Liver (tissue), 3 donors: ENCODE data around the gene IGFALS.

Experiments used
- EGR1 ChIP-seq, 2 donors: IDR thresholded peaks; 2 replicates each; pipeline ENCODE4 v1.6.1; 2016 to 2018; ENCODE audit warnings: antibody characterized with exemption in 2 of 2, low read depth in 2 of 2
- JUND ChIP-seq, 2 donors: IDR thresholded peaks; 2 replicates each; pipeline ENCODE4 v1.6.1; 2016; ENCODE audit warnings: antibody characterized with exemption in 2 of 2
- NR2F2 ChIP-seq: IDR thresholded peaks from 2 replicates; pipeline ENCODE4 v1.6.1; 2016; ENCODE audit warnings: antibody characterized with exemption
- RXRA ChIP-seq, 2 donors: IDR thresholded peaks; 2 replicates each; pipeline ENCODE4 v1.6.1; 2017 to 2018; ENCODE audit warnings: antibody characterized with exemption in 2 of 2, mild to moderate bottlenecking in 1 of 2
- SP1 ChIP-seq: IDR thresholded peaks from 2 replicates; pipeline ENCODE4 v1.6.1; 2018; ENCODE audit warnings: antibody characterized with exemption, mild to moderate bottlenecking
- YY1 ChIP-seq: IDR thresholded peaks from 2 replicates; pipeline ENCODE4 v1.6.1; 2016; ENCODE audit warnings: antibody characterized with exemption, mild to moderate bottlenecking
- TF ChIP-seq, protein P1 (sequence below): fragments of 150-350 bp; IDR thresholded peaks from 2 replicates; pipeline ENCODE4 v1.5.1; 2017; ENCODE audit warnings: improper control_type of control experiment, low read depth, low read length; ENCODE audit not compliant: missing input control
- TF ChIP-seq, protein P2 (sequence below): IDR thresholded peaks from 2 replicates; pipeline ENCODE4 v1.6.1; 2016; ENCODE audit warnings: antibody characterized with exemption, mild to moderate bottlenecking
- TF ChIP-seq, protein P3 (sequence below): IDR thresholded peaks from 2 replicates; pipeline ENCODE4 v1.6.1; 2016; ENCODE audit warnings: antibody characterized with exemption
- donor health status: healthy.
- donor health status: healthy.

DNA sequence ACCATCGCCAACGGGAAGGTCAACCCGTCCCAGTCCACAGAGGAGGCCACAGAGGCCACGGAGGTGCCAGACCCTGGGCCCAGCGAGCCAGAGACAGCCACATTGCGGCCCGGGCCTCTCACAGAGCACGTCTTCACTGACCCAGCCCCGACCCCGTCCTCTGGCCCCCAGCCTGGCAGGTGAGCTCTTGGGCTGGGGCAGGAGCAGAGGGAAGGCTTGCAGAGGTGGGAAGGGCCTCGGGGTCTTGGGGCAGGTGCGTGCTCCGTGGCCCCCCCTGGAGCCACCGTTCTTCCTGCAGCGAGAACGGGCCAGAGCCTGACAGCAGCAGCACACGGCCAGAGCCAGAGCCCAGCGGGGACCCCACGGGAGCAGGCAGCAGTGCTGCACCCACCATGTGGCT, 27.3 kb downstream of the IGFALS start:
- TF ChIP-seq, protein P1, sequence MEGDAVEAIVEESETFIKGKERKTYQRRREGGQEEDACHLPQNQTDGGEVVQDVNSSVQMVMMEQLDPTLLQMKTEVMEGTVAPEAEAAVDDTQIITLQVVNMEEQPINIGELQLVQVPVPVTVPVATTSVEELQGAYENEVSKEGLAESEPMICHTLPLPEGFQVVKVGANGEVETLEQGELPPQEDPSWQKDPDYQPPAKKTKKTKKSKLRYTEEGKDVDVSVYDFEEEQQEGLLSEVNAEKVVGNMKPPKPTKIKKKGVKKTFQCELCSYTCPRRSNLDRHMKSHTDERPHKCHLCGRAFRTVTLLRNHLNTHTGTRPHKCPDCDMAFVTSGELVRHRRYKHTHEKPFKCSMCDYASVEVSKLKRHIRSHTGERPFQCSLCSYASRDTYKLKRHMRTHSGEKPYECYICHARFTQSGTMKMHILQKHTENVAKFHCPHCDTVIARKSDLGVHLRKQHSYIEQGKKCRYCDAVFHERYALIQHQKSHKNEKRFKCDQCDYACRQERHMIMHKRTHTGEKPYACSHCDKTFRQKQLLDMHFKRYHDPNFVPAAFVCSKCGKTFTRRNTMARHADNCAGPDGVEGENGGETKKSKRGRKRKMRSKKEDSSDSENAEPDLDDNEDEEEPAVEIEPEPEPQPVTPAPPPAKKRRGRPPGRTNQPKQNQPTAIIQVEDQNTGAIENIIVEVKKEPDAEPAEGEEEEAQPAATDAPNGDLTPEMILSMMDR = no peak
- no peak for TF ChIP-seq NR2F2
- TF ChIP-seq JUND (IDR thresholded peaks at IDR 0.05) = no peak
- TF ChIP-seq SP1 = no peak
- TF ChIP-seq YY1 = no peak
- no peak for TF ChIP-seq RXRA (IDR thresholded peaks at IDR 0.05)
- TF ChIP-seq, protein P2, sequence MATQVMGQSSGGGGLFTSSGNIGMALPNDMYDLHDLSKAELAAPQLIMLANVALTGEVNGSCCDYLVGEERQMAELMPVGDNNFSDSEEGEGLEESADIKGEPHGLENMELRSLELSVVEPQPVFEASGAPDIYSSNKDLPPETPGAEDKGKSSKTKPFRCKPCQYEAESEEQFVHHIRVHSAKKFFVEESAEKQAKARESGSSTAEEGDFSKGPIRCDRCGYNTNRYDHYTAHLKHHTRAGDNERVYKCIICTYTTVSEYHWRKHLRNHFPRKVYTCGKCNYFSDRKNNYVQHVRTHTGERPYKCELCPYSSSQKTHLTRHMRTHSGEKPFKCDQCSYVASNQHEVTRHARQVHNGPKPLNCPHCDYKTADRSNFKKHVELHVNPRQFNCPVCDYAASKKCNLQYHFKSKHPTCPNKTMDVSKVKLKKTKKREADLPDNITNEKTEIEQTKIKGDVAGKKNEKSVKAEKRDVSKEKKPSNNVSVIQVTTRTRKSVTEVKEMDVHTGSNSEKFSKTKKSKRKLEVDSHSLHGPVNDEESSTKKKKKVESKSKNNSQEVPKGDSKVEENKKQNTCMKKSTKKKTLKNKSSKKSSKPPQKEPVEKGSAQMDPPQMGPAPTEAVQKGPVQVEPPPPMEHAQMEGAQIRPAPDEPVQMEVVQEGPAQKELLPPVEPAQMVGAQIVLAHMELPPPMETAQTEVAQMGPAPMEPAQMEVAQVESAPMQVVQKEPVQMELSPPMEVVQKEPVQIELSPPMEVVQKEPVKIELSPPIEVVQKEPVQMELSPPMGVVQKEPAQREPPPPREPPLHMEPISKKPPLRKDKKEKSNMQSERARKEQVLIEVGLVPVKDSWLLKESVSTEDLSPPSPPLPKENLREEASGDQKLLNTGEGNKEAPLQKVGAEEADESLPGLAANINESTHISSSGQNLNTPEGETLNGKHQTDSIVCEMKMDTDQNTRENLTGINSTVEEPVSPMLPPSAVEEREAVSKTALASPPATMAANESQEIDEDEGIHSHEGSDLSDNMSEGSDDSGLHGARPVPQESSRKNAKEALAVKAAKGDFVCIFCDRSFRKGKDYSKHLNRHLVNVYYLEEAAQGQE = no peak
- TF ChIP-seq, protein P3, sequence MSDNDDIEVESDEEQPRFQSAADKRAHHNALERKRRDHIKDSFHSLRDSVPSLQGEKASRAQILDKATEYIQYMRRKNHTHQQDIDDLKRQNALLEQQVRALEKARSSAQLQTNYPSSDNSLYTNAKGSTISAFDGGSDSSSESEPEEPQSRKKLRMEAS = no peak
- no peak for TF ChIP-seq EGR1 (IDR thresholded peaks at IDR 0.05; ENCODE audit: low read depth in 2 of 2)
